WTC11 (cell line): ENCODE results near the gene CAPZA3.

Experiments used
- ZNF232 ChIP-seq: sonication (generic); formaldehyde crosslinking; IDR thresholded peaks from 2 replicates; pipeline ENCODE4 v1.8.0; 2022; ENCODE audit warnings: mild to moderate bottlenecking, missing genetic modification reagents
- TF ChIP-seq, protein P1 (sequence below): sonication (generic); formaldehyde crosslinking; IDR thresholded peaks from 2 replicates; pipeline ENCODE4 v1.8.1; 2022; ENCODE audit warnings: mild to moderate bottlenecking, missing genetic modification reagents, moderate library complexity, borderline replicate concordance
- TF ChIP-seq, protein P2 (sequence below): fragments of 200-600 bp; IDR thresholded peaks from 2 replicates; pipeline ENCODE4 v1.8.0; 2022; ENCODE audit warnings: antibody characterized with exemption

DNA sequence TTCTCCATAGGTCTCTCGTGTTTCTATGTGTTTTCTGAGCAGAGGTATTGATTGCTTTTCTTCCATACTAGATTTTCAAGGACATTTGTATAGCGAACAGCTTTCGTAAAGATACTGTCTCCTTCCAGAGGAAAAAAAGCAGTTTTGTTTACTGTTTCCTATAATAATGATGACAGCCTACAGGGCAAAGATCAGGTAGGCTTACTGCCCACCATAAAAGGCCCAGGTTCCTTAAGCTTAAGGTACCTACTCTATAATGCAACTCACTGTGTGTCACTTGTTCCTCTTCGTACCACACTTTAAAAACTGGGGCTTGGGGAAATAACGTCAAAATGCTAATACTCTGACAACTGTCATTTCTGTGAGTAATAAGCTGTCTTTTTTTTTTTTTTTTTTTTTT is 6.8 kb upstream of the CAPZA3 start:
- TF ChIP-seq ZNF232, result no peak
- TF ChIP-seq, protein P1, sequence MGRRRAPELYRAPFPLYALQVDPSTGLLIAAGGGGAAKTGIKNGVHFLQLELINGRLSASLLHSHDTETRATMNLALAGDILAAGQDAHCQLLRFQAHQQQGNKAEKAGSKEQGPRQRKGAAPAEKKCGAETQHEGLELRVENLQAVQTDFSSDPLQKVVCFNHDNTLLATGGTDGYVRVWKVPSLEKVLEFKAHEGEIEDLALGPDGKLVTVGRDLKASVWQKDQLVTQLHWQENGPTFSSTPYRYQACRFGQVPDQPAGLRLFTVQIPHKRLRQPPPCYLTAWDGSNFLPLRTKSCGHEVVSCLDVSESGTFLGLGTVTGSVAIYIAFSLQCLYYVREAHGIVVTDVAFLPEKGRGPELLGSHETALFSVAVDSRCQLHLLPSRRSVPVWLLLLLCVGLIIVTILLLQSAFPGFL, result no peak
- TF ChIP-seq, protein P2, sequence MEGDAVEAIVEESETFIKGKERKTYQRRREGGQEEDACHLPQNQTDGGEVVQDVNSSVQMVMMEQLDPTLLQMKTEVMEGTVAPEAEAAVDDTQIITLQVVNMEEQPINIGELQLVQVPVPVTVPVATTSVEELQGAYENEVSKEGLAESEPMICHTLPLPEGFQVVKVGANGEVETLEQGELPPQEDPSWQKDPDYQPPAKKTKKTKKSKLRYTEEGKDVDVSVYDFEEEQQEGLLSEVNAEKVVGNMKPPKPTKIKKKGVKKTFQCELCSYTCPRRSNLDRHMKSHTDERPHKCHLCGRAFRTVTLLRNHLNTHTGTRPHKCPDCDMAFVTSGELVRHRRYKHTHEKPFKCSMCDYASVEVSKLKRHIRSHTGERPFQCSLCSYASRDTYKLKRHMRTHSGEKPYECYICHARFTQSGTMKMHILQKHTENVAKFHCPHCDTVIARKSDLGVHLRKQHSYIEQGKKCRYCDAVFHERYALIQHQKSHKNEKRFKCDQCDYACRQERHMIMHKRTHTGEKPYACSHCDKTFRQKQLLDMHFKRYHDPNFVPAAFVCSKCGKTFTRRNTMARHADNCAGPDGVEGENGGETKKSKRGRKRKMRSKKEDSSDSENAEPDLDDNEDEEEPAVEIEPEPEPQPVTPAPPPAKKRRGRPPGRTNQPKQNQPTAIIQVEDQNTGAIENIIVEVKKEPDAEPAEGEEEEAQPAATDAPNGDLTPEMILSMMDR, result no peak
